Calu3 (cell line): Measurements from ENCODE around the gene CNPY1. TPM values are rescaled to one million over a fixed set of nuclear protein-coding genes. Genes with fewer than 3 reads are reported as not detected.

Experiments used
- BruUV-seq: library from RNA; stranded (reverse); fragments of 400-500 nt; replicated peaks from 2 replicates; lab custom pipeline; 2021; lab: Mats Ljungman, UMichigan
- CTCF ChIA-PET: fragments of 300-600 bp; sonication (Branson Sonifier 250); formaldehyde crosslinking; loops from one replicate; lab custom pipeline; 2022; ENCODE audit warnings: antibody characterized with exemption; lab: Charles Lee
- DNase-seq: peaks from one replicate; pipeline ENCODE4 v3.0.0; 2022
- H3K27ac Mint-ChIP-seq: one replicate; pipeline ENCODE4 v1.8.0; 2022; ENCODE audit warnings: mixed read lengths; ENCODE audit not compliant: unreplicated experiment
- H3K27me3 Mint-ChIP-seq: one replicate; pipeline ENCODE4 v1.8.0; 2022; ENCODE audit warnings: mixed read lengths; ENCODE audit not compliant: unreplicated experiment
- H3K36me3 Mint-ChIP-seq: one replicate; pipeline ENCODE4 v1.8.0; 2022; ENCODE audit warnings: mild to moderate bottlenecking, moderate library complexity, mixed read lengths; ENCODE audit not compliant: insufficient read depth, unreplicated experiment
- H3K4me1 Mint-ChIP-seq: one replicate; pipeline ENCODE4 v1.8.0; 2022; ENCODE audit warnings: mild to moderate bottlenecking, low read depth, mixed read lengths; ENCODE audit not compliant: unreplicated experiment
- H3K4me3 Mint-ChIP-seq: one replicate; pipeline ENCODE4 v1.8.0; 2022; ENCODE audit warnings: mild to moderate bottlenecking, low read depth, moderate library complexity, mixed read lengths; ENCODE audit not compliant: unreplicated experiment
- H3K9me3 Mint-ChIP-seq: one replicate; pipeline ENCODE4 v1.8.0; 2022; ENCODE audit warnings: low read depth, mixed read lengths; ENCODE audit not compliant: unreplicated experiment
- CTCF ChIP-seq: fragments of 200-600 bp; IDR thresholded peaks from one replicate; pipeline ENCODE4 v1.8.0; 2022; ENCODE audit warnings: antibody characterized with exemption; ENCODE audit not compliant: unreplicated experiment
- intact Hi-C: fragments of 100-400 bp; cut with micrococcal nuclease; formaldehyde crosslinking; loops from one replicate; pipeline ENCODE4 v1.10.0; 2022; ENCODE audit not compliant: unreplicated experiment
- total RNA-seq: library from RNA; stranded (reverse); gene quantifications from 2 replicates; pipeline ENCODE4 v1.2.3, GENCODE V29; 2022

Gene CNPY1
- total RNA-seq, 1 experiment from 2014 or later, result not detected

DNA sequence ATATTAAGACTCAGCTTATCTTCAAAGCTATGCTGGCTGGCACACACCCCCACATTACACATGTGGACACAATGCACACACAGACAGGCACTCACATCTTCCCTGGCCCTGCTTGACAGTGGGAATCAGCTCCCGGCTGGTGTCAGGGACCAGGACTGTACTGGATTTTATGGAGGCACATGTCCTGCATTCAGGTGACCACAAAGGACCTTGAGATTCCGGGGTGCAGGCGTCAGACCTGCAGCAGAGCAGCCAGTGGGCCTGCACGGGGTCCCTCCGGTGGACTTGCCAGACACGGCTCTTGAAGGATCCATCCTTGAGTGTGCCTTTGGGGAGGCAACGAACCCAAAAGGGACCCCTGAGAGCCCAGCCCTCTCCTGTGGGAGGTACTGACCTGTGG is 1.9 kb downstream of the CNPY1 start:
- Mint-ChIP-seq H3K9me3 (no peaks in the 10 kb centered on the region), H3K27ac (no peak overlapping the region), H3K4me1 (no peaks in the 10 kb centered on the region), H3K27me3 (peaks cover 66% of the 10 kb centered on the region), H3K4me3 (no peak overlapping the region), H3K36me3 (no peaks in the 10 kb centered on the region)
- intact Hi-C loops, result no loop called here
- TF ChIP-seq CTCF, result no peak
- no peak for DNase-seq
- CTCF ChIA-PET, result no interaction called here
- BruUV-seq, result no TSS peak

GRCh38 chr7:155543926-155544325 is 2.4 kb downstream of the CNPY1 start:
- CTCF ChIA-PET, result no interaction called here

DNA sequence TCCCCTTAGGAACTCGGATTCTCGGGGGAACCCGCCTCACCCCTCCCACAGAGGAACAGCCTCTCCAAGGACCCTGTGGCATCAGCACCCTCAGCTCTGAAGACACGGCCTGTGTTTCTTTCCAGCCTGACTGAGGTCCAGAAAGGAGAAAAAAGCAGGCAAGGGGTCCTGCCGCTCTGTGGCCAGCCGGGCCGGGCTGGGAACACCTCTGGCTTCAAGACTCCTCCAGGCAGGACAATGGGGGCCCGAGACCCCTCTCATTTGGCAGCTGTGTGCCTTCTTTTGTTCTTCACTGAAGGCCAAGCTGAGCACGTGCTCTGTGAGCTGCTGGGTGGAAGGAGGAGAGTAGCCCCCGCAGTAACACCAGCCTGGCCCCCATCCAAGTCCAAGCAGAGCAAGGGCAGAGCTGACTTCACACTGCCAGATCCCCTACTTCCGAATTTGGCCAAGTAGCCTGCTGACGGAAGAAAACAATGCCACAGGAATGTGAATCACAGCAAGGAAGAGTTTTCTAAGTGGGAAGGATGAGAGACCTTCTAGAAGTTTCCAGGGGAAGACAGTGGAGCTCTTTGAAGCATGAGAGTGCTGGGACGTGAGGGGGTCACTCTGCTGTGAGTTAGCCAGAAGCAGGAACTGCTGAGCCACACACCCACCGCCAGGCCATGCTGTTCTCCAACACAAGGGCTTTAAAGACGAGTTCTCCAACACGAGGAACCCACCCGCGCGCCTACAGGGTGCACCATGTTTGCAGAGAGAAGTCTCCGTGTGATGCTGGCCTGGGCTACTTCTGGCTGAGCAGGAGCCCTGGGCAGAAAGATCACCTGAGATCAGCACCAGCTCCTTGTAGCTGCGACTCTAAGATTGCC is 3.1 kb downstream of the CNPY1 start:
- no peaks in the 10 kb centered on the region for H3K4me1 Mint-ChIP-seq
- no peaks in the 10 kb centered on the region for H3K36me3 Mint-ChIP-seq
- intact Hi-C loops, result no loop called here
- CTCF ChIA-PET, result no interaction called here
- DNase-seq, result no peak
- no TSS peak for BruUV-seq
- no peaks in the 10 kb centered on the region for H3K9me3 Mint-ChIP-seq
- TF ChIP-seq CTCF, result no peak
- no peak overlapping the region for H3K4me3 Mint-ChIP-seq
- peaks cover 72% of the 10 kb centered on the region for H3K27me3 Mint-ChIP-seq
- no peak overlapping the region for H3K27ac Mint-ChIP-seq

More at GRCh38 chr7:155543926-155544325, 2.4 kb downstream of the CNPY1 start:
- Mint-ChIP-seq H3K27ac (no peak overlapping the region), H3K27me3 (peaks cover 72% of the 10 kb centered on the region), H3K4me1 (no peaks in the 10 kb centered on the region), H3K9me3 (no peaks in the 10 kb centered on the region), H3K4me3 (no peak overlapping the region), H3K36me3 (no peaks in the 10 kb centered on the region)
- intact Hi-C loops, result no loop called here
- no peak for DNase-seq
- BruUV-seq, result no TSS peak
- TF ChIP-seq CTCF, result no peak

DNA sequence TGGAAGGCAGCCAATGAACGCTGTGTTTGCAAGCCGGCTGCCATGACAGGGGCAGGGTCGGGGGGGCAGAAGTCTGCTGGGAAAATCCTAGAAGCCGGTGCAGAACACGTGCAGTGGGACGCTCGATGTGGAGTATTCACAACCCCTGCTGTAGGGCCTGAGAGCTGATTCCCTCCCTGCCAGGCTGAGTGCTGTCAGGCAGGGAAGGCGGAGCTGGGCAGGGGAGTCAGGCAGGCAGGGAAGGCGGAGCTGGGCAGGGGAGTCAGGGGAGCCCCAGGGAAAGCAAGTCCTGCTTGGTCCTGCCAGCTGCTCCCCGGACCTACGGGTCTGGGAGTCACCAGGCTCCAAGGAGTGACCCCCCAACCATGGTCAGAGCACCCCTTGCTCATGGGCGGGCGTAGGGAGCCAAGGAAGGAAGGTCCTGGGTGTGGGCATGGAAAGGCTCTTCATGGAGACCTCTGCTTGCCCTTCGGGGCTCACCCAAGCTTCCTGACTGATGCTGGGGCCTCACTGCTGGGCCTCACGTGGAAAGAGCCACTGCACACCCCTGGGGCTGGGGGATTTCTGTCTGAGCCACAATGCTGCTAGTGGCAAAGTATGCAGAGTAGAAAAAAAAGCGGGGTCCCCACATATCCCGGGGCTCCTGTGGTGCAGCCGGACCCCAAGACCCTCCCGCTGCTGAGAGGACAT is 4.2 kb downstream of the CNPY1 start:
- no peak for DNase-seq
- H3K4me1 Mint-ChIP-seq, result no peaks in the 10 kb centered on the region
- no TSS peak for BruUV-seq
- TF ChIP-seq CTCF, result no peak
- intact Hi-C loops, result no loop called here
- no peak overlapping the region for H3K4me3 Mint-ChIP-seq
- peaks cover 67% of the 10 kb centered on the region for H3K27me3 Mint-ChIP-seq
- no peaks in the 10 kb centered on the region for H3K36me3 Mint-ChIP-seq
- CTCF ChIA-PET, result no interaction called here
- no peak overlapping the region for H3K27ac Mint-ChIP-seq
- H3K9me3 Mint-ChIP-seq, result no peaks in the 10 kb centered on the region
